Upper lobe of left lung (tissue), 4 donors: ENCODE data around the gene TEFM.

Source experiments
- EP300 ChIP-seq, 4 donors: sonication (generic); formaldehyde crosslinking; IDR thresholded peaks; one replicate each; pipeline ENCODE4 v1.5.1; 2017; ENCODE audit warnings: antibody characterized with exemption in 4 of 4, control low read depth in 2 of 4
- POLR2A ChIP-seq, 4 donors: fragments of 450-650 bp; IDR thresholded peaks; one replicate each; pipeline ENCODE4 v1.5.1; 2016 to 2017; ENCODE audit warnings: antibody characterized with exemption in 4 of 4, mild to moderate bottlenecking in 2 of 4
- POLR2AphosphoS5 ChIP-seq, 2 donors: sonication (generic); formaldehyde crosslinking; IDR thresholded peaks; one replicate each; pipeline ENCODE4 v1.5.1; 2017; ENCODE audit warnings: antibody characterized with exemption in 2 of 2
- TF ChIP-seq, protein P1 (sequence below), 6 experiments: fragments of 450-650 bp in 4 of 6; fragments of 200-600 bp in 2 of 6; sonication (generic) in 2 of 6; IDR thresholded peaks; one replicate each; pipeline ENCODE4 v1.5.1; 2016 to 2019; ENCODE audit warnings: antibody characterized with exemption in 6 of 6

GRCh38 chr17:30906101-30906911, at the start of gene TEFM:
- TF ChIP-seq, protein P1, sequence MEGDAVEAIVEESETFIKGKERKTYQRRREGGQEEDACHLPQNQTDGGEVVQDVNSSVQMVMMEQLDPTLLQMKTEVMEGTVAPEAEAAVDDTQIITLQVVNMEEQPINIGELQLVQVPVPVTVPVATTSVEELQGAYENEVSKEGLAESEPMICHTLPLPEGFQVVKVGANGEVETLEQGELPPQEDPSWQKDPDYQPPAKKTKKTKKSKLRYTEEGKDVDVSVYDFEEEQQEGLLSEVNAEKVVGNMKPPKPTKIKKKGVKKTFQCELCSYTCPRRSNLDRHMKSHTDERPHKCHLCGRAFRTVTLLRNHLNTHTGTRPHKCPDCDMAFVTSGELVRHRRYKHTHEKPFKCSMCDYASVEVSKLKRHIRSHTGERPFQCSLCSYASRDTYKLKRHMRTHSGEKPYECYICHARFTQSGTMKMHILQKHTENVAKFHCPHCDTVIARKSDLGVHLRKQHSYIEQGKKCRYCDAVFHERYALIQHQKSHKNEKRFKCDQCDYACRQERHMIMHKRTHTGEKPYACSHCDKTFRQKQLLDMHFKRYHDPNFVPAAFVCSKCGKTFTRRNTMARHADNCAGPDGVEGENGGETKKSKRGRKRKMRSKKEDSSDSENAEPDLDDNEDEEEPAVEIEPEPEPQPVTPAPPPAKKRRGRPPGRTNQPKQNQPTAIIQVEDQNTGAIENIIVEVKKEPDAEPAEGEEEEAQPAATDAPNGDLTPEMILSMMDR (IDR thresholded peaks at IDR 0.05) = peak in 2 of 6 experiments; percentile 11 to 25
- peak; percentile 84 to 87 for TF ChIP-seq POLR2AphosphoS5 (IDR thresholded peaks at IDR 0.05)
- TF ChIP-seq POLR2A (IDR thresholded peaks at IDR 0.05) = peak in 2 of 4 donors; percentile 73 to 84
- no peak for TF ChIP-seq EP300 (IDR thresholded peaks at IDR 0.05)
